Stimulated activated CD4-positive, alpha-beta T cell treated with anti-CD3 and anti-CD28 coated beads, Interleukin-1b, Interleukin-23, amount 100 ng/mL, for 48 hours (primary cell): Measurements from ENCODE around the gene ATP6V1B1.
A peak's percentile ranks its signal among the peaks of the same experiment; 100 is the strongest.
"Not testable (repeated sequence)": the region's sequence is repeated elsewhere in the genome, so short reads cannot be mapped to it uniquely, and the experiment has no call there.

Experiments used
- DNase-seq: peaks from one replicate; pipeline ENCODE4 v3.0.0-alpha.2; 2020

The ATP6V1B1 gene

DNA sequence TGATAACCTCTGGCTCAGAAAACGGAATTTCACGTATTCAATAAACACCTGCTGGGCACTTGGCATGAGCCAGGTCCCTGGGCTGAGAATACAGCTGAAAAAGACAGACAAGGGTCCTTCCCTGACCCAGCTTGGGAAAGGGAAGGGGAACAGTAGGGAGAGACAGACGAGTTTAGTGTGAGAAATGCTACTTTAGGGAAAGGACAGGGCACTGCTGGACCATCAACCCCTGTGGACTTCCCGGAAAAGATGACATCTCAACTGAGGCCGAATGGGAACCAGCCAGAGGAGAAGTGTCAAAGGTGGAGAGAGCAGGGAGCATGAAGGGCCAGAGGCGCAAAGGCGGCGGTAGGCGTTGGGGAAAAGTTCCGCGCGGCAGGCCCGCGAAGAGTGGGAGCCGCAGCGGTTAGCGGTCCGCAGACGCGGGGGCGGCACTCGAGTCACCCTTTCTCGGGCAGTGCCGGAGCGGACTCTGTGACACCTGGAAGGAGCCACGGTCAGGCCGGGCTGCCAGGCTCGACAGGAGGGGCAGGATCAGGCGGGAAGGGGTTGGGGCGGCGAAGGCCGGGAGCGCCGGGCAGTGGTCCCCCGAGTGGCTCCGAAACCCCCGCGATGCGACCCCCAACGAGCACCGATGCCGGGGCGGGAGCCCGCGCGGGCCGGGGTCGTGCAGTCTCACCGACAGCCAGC, 58.5 kb downstream of the ATP6V1B1 start:
- peak; percentile 60 for DNase-seq

DNA sequence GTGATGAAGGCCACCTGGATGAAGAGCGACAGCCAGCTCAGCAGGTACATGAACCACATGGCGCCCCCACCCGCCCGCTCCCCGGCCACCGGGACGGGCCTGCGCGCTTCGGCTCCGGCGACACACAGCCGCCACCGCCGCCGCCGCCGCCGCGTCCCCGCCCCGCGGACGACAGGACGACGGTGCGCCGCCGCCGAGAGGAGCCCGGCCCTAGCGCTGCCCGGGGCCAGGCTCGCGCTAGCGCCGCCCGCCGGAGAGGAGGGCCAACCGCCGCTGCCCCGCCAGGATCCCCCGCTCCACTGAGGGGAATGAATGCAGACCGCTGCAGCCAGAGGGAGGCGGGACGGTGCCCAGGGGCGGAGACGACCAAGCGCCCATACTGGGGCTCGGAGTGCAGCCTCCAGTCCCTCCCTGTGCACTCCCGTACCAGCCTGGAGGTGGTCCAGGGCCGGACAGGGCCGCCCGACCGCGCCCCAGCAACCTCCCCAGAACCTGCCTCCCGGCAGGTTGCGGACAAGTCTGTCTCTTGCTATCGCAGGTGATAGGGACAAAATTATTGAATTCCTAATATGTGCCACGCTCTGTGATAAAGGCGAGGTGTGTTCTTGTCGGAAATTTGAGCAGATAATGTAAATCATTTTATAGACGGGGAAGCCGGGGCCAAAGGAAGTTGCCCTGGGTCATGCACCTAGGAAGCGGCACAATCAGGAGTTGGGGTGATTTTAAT, 59.2 kb downstream of the ATP6V1B1 start, which contains the start of gene TEX261:
TEX261 (minus strand) TSS at position 175 of the 727 bp plus-strand sequence; CDS start at position 59, 116 bp downstream.
- DNase-seq, result peak; percentile 90

DNA sequence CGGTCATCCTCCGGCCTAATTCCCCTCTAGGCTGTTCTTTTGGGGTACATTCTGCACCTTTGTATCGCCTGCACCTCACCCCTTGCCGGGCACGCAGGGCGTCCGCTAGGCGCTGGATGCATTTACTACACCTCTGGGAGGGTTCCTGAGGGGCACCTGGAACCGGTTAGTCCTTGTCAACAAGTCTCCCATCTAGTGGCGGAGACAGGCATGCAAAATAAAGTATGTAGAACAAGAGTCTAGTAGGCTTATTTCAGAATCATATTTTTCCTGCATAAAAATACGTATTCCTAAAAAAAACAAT, 59.7 kb downstream of the ATP6V1B1 start:
- DNase-seq, result peak; percentile 49

DNA sequence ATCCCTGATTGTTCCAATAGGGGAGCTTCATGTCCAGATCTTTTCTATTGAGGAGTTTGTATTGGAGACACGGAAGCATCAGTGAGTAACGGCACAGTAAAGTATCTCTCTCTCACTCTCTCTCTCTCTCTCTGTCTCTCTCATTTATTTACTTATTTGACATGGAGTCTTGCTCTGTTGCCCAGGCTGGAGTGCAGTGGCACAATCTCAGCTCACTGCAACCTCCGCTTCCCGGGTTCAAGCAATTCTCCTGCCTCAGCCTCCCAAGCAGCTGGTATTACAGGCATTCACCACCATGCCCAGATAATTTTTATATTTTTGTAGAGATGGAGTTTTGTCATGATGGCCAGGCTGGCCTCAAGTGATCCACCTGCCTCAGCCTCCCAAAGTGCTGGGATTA, 63.2 kb downstream of the ATP6V1B1 start:
- DNase-seq, result not testable (repeated sequence)

DNA sequence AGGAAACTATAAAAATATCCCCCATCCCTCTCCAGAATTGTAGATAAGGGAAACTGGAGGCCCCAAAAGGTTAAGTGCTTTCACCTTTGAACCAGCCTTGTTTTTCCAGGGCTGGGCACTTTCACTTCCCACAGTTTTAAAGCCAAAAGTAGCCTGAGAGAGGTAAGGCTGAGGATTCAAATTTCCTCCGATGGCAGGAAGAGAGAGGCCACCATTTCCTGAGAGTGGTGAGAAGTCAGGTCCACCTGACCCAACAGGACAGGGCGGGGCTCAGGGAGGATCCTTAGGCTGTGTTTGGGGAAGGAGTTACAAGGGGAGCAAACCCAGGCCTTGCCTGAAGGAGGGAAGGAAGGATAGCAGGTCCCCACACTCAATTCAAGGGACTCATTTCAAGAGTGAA, 63.7 kb downstream of the ATP6V1B1 start:
- DNase-seq, result no peak

DNA sequence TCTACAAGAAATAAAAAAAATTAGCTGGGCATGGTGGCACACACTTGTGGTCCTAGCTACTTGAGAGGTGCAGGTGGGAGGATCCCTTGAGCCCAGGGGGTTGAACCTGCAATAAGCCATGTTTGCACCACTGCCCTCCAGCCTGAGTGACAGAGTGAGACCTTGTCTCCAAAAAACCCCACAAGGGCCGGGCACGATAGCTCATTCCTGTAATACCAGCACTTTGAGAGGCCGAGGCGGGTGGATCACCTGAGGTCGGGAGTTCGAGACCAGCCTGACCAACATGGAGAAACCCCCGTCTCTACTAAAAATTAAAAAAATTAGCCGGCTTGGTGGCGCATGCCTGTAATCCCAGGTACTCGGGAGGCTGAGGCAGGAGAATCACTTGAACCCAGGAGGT, 64.2 kb downstream of the ATP6V1B1 start:
- not testable (repeated sequence) for DNase-seq

DNA sequence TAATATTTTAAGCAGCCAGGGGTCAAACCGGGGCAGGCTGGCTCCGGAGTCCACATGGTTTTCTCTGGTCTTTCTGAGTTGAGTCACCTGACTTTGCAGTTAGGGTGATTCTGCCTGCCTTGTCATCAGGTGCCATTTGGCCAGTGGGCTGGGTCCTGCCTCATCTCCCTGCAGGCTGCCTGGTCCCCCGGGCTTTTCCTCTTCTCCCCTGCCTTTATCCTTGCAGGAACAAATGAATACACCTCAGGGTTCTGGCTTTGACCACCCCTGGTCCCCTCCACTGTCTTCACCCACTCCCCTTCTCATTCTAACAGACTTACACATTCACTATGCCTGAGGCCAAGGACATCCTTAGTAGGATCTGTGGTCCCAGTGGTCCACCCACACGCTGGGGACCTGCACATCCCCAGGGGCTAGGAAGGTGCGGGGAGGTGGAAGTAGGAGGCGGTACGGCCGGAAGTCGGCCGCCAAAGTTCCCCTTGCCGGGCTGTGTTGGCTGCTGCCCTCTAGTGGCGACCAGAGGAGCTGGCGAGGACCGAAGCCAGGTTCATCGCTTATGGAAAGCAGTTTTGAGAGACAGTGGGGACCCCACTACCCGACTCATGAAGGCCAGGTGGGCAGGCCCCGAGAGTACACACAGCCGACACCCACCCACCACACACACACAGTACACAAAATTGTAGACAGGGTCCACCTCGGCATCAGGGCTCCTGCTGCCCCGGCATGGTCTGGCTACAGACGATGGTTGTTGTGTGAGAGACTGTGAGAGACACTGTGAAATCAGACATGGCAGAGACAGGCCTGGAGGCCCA, 65.3 kb downstream of the ATP6V1B1 start:
- peak; percentile 83 for DNase-seq

DNA sequence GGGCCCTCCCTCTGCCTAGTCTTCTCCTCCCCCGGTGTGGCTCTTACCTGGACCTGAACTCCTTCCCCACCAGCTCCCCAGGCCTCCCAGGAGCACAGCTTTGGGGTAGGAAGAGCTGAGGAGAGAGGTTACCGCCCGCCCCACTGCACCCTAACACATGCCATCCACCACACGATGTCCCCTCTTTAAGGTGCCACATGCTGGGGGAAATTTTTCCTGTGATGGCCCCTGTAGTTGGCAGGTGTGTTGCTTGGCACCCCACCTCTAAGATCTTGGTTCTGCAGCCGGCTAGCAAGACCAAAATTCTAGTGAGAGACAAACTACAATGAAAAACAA, 65.9 kb downstream of the ATP6V1B1 start:
- DNase-seq, result no peak

DNA sequence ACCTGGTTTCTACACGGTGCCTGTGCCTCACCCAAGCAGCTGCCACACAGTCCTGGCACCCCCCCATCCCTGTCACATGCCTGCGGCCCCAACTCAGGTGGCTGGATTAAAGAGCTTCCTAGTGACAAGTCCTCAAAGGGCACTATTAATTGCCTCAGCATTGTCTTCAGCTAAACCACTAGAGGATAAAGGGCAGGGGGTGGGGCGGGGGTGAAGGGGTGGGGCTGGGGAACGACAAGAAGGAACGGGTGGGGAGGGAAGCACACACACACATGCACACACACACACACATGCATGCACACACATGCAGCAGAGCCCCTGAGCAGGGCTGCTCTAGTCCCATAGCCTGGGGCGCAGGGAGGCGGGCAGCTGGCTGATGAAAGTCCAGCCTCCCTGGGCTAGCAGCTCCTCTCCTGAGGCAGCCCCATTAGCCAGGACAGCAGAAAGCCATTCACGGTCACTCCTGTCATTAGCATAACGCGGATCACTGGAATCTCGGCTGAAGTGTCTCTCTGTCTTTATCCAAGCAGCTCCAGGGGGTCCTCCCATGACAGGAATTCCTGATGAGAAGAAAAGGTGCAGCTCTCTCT, 66.4 kb downstream of the ATP6V1B1 start:
- DNase-seq, result no peak

DNA sequence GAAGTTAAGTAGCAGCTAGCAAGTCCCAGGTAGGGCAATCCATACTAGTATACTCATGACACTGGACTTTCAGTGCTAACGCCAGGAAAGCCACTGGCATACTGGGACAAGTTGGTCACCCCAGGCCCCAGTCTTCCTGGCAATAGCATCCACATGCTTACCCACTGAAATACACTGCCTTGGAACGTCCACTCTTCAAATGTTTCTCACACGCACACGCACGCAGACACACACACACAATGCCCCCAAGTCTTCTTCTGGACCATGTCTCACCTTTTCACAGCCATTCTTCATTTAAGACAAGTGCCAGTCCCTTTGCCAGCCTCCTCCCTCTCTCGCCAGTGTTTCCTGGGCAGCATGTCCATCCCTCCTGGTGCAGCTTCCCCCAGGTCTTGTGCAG, 67.7 kb downstream of the ATP6V1B1 start:
- no peak for DNase-seq

DNA sequence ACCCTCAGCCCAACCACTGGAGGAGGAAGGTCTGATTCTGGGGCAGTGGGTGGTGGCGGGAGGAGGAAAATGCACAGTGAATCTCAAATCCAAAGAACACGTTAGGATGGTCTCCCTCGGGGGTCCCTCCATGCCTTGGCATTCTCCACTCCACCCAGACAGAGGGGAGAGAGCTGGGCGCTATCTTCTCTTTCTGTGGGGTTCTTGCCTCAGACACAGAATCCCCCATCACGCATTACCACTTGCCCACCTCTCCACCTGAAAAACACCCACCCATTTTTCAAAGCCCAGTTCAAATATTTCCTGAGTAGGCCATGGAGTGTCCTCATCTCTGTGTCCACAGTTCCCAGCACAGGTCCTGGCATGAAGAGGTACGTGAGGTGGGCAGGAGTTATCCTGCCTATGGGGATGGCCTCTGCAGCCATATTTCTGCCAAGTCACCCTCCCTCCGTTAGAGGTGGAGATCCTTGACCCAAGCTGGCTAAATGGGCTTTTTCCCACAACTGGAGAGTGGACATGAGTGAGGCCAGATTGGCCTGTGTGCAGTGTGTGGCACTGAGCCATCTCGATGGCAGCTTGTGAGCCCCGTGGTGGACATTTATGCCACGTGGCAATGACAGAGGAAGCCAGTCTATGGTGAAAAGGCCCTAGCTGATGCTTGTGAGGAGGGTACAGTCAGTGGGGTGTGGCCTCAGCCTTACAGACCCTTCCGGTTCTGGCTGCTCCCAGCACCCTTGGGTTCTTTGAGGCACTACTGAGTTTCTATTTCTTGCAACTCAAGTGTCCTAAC, 68.5 kb downstream of the ATP6V1B1 start:
- DNase-seq, result no peak

DNA sequence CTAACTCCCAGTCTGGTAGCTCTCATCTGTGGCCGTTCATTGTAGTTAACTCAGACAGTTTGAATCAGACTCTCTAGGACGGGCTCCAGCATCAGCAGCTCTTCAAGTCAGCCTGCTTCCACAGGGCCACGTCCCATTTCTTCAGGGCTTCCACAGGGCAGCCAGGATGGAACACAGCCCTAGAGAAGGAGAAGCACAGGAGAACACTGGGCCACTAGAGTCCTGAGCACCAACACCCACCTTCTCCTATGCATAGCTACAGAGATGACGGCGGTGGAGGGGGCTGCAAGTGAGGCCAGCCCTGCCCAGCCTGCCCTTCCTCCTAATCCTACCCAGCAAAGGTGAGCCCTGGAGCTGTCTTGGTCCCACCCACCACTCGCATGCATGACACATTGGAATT, 69.2 kb downstream of the ATP6V1B1 start:
- no peak for DNase-seq

DNA sequence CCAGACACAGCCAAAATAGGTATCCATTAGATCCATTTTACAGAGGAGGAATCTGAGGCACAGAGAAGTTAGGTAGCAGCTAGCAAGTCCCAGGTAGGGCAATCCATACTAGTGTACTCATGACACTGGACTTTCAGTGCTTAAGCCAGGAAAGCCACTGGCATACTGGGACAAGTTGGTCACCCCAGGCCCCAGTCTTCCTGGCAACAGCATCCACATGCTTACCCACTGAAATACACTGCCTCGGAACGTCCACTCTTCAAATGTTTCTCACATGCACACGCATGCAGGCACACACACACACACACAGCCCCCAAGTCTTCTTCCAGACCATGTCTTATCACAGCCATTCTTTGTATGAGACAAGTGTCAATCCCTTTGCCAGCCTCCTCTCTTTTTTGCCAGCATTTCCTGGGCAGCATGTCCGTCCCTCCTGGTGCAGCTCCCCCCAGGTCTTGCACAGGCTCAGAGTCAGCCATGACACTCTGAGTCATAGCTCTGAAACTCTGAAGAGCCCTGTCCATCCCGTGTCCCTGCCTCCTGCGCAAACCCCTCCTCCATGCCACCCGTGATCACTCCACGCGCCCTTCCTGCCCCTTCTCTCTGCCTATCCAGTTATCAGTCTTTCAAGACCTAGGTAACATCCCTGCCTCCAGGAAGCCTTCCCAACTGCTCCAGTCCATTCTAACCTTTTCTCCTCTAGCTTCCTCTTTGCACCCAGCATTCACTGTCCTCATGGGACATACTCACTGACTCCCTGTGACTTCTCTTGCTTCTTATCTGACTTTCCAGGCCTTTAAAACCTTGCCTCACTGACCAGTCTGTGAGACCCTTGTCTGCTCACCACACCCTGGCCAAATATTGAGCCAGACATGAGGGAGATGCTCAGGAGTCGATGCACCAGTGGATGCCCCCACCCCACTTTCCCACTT, 69.8 kb downstream of the ATP6V1B1 start:
- no peak for DNase-seq

DNA sequence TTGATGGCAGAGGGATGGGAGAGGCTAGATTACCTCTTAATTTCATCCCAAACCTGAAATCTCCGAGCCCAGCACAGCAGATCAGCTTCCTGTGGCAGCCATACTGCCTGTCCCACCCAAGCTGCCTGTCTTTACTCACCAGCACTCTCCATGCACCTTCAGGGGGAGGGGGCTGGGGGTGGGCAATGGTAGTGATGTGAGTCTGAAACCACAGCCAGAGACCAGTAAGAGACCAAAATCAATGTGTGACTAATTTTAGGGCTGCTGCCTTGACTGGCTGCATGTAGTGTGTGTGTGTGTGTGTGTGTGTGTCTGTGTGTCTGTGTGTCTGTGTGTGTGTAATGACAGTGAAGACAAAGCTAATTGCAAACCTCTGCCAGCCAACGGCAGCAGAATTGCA, 70.6 kb downstream of the ATP6V1B1 start:
- no peak for DNase-seq

DNA sequence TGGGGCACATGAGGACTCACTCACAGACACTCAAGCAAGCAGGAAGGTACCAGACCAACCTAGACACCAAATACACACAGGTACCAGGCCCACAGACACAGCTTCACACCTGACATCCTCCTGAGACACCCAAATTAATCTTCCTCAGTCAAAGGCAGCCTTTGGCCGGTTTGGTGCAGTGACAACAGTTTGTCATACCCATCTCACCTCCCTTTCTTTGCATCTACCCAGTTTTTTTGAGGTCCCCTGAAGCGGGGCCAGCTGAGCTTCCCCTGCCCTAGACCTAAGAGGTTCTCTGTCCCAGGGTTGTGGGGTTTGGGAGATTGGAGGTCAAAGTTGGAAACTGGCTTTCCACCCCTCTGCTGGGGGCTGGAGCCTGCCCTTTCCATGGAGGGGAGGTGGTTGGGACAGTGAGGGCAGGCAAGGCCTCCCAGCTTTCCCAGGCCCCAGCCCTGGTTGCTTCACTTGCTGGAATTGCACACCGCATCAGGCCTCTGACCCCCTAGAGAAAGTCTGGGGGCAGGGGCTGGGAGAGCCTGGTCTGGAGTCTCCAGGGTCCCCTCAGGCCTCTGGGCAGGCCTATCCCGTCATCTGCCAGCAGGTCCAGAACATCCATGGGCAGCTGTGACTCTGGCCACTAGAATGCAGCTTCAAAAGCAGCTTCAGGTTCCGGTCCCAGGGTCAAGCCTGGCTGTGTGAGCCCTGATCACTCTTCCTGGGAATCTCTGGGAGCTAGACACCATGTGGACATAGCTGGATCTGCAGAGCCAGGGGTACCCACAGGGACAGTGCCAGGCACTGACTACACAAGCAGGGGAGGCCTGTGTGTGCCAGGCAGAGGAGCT, 71.5 kb downstream of the ATP6V1B1 start:
- no peak for DNase-seq

DNA sequence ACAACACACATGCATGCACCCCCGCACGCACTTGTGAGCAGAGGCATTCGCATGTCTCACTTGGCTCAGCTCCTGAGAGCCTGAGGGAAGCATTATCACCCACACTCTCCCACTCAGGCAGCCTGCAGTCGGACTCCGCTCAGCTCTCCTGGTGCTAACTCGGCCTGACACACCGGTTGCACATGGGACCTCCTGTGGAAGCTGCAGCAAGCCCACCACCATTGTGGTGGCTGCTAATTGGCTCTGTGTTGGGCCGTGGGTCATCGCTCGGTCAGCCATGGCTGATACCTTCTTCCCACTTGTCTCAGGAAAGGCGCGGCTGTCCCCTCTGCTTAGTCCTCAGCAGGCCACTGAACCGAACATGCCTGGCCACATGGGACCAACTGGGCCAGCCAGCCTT, 72.6 kb downstream of the ATP6V1B1 start:
- DNase-seq, result no peak

DNA sequence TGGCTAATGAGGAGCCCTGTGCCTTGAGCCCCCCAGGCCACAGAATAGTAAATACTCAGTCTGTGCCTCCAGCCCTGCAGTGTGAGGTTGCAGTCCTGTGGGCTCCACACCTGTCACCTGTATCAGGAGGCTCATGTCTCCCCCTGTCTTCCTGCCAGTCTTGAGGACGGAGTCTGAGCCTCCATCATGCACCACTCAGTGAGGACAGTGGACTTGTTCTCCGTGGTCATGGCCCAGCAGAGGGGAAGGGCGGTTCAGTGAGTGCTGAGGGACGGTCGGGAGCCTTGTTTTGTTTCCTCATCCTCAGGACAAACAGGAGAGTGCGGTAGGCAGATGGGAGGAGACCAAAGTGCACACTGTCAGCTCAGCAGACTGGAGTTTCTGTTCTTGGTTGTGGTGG, 76.1 kb downstream of the ATP6V1B1 start:
- DNase-seq, result not testable (repeated sequence)
